Tibial nerve (tissue), 3 donors: Measurements from ENCODE around the gene GBP7.

Experiments
- POLR2A ChIP-seq, 2 donors: fragments of 450-650 bp; IDR thresholded peaks; one replicate each; pipeline ENCODE4 v1.6.1; 2017; ENCODE audit warnings: antibody characterized with exemption in 2 of 2, mild to moderate bottlenecking in 2 of 2, moderate library complexity in 2 of 2
- TF ChIP-seq, protein P1 (sequence below), 5 experiments: fragments of 200-600 bp in 3 of 5; fragments of 450-650 bp in 2 of 5; sonication (generic) in 3 of 5; IDR thresholded peaks; one replicate each; pipeline ENCODE4 v1.5.1; 2016 to 2019; ENCODE audit warnings: antibody characterized with exemption in 5 of 5, mild to moderate bottlenecking in 3 of 5, moderate library complexity in 2 of 5

DNA sequence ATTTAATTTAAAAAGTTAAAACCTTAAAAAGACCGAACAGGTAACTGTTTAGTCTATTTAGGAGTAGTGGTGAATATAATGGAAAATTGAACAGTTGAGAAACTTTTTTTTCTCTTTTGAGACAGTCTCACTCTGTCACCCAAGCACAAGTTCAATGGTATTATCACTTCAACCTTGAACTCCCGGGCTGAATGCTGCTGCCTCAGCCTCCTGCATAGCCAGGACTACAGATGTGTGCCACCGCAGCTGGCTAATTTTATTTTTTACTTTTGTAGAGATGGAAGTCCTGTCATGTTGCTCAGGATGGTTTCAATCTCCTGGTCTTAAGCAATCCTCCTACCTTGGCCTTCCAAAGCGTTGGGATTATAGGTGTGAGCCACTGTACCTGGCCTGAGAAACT lies 33.6 kb downstream of the GBP7 start:
- TF ChIP-seq, protein P1, sequence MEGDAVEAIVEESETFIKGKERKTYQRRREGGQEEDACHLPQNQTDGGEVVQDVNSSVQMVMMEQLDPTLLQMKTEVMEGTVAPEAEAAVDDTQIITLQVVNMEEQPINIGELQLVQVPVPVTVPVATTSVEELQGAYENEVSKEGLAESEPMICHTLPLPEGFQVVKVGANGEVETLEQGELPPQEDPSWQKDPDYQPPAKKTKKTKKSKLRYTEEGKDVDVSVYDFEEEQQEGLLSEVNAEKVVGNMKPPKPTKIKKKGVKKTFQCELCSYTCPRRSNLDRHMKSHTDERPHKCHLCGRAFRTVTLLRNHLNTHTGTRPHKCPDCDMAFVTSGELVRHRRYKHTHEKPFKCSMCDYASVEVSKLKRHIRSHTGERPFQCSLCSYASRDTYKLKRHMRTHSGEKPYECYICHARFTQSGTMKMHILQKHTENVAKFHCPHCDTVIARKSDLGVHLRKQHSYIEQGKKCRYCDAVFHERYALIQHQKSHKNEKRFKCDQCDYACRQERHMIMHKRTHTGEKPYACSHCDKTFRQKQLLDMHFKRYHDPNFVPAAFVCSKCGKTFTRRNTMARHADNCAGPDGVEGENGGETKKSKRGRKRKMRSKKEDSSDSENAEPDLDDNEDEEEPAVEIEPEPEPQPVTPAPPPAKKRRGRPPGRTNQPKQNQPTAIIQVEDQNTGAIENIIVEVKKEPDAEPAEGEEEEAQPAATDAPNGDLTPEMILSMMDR (IDR thresholded peaks at IDR 0.05) = no peak
- TF ChIP-seq POLR2A (IDR thresholded peaks at IDR 0.05) = no peak
